B cell (primary cell): ENCODE results near the gene MGA. TPM values are rescaled to one million over a fixed set of nuclear protein-coding genes. Genes with fewer than 3 reads are reported as not detected.
A peak's percentile ranks its signal among the peaks of the same experiment; 100 is the strongest.

Source experiments
- ATAC-seq: fragments of 200-7000 bp; cut with Tn5 transposase; one replicate; pipeline ENCODE4 v1.10.0; 2021; ENCODE audit warnings: low read depth, mild to moderate bottlenecking, moderate number of reproducible peaks, moderate library complexity
- CTCF ChIA-PET: fragments of 350-600 bp; sonication (Branson Sonifier 250); formaldehyde crosslinking; loops from one replicate; lab custom pipeline; 2021; ENCODE audit warnings: antibody characterized with exemption, inconsistent platforms; lab: Charles Lee
- POLR2A ChIA-PET: fragments of 350-600 bp; sonication (Branson Sonifier 250); formaldehyde crosslinking; loops from one replicate; lab custom pipeline; 2021; ENCODE audit warnings: antibody characterized with exemption; lab: Charles Lee
- DNase-seq: peaks from one replicate; pipeline ENCODE4 v3.0.0; 2013
- H2AFZ ChIP-seq: 2 replicates; pipeline ENCODE4 v1.6.1; 2012; ENCODE audit warnings: mild to moderate bottlenecking, low read depth, low read length; ENCODE audit not compliant: insufficient read depth, poor library complexity, severe bottlenecking
- H3K27ac ChIP-seq, 2 donors: 1 replicate in 1 of 2; 2 replicates in 1 of 2; pipeline ENCODE4 v1.5.1; 2012 to 2013; ENCODE audit warnings: low read length in 2 of 2, mild to moderate bottlenecking in 2 of 2, moderate library complexity in 1 of 2
- H3K27me3 ChIP-seq, 4 experiments: fragments of 200-600 bp in 1 of 4; sonication (generic) in 1 of 4; replicated peaks in 1 of 4; 1 replicate in 2 of 4; 2 replicates in 2 of 4; pipeline versions ENCODE4 v1.6.1 to v1.7.0; 2013 to 2016; ENCODE audit warnings: low read length in 3 of 4, mild to moderate bottlenecking in 2 of 4, mixed read lengths in 1 of 4, moderate library complexity in 1 of 4; ENCODE audit not compliant: insufficient read depth in 4 of 4, control insufficient read depth in 3 of 4; ENCODE audit errors: control extremely low read depth in 1 of 4
- H3K36me3 ChIP-seq, 2 experiments: replicated peaks in 1 of 2; 1 replicate in 1 of 2; 2 replicates in 1 of 2; pipeline versions ENCODE4 v1.6.1 to v1.7.1; 2013; ENCODE audit warnings: low read length in 1 of 2; ENCODE audit not compliant: insufficient read depth in 2 of 2, control insufficient read depth in 1 of 2; ENCODE audit errors: control extremely low read depth in 1 of 2, extremely low read depth in 1 of 2
- H3K4me1 ChIP-seq, 2 donors: fragments of 200-600 bp in 1 of 2; sonication (generic) in 1 of 2; 1 replicate in 1 of 2; 2 replicates in 1 of 2; pipeline versions ENCODE4 v1.5.1 to v1.6.1; 2013 to 2017; ENCODE audit warnings: low read length in 2 of 2; ENCODE audit not compliant: control insufficient read depth in 2 of 2, insufficient read depth in 2 of 2
- H3K4me2 ChIP-seq: replicated peaks from 2 replicates; pipeline ENCODE3; 2012; ENCODE audit warnings: mild to moderate bottlenecking, low read depth, low read length; ENCODE audit not compliant: poor library complexity, severe bottlenecking
- H3K4me3 ChIP-seq, 5 experiments: fragments of 200-600 bp in 1 of 5; sonication (generic) in 1 of 5; 1 replicate in 3 of 5; 2 replicates in 2 of 5; pipeline versions ENCODE4 v1.5.1 to v1.7.0; 2011 to 2016; ENCODE audit warnings: low read length in 4 of 5, mild to moderate bottlenecking in 4 of 5, low read depth in 2 of 5, control low read depth in 1 of 5, moderate library complexity in 1 of 5; ENCODE audit not compliant: insufficient read depth in 1 of 5; ENCODE audit errors: control extremely low read depth in 1 of 5, extremely low read depth in 1 of 5
- H3K79me2 ChIP-seq: fragments of 200-600 bp; sonication (generic); one replicate; pipeline ENCODE4 v1.6.0; 2016; ENCODE audit warnings: low read length; ENCODE audit not compliant: control insufficient read depth, insufficient read depth
- H3K9ac ChIP-seq: fragments of 200-600 bp; sonication (generic); 2 replicates; pipeline ENCODE4 v1.6.1; 2017; ENCODE audit warnings: mild to moderate bottlenecking, low read length, moderate library complexity
- H3K9me3 ChIP-seq, 3 donors: one replicate each; pipeline versions ENCODE4 v1.6.1 to v1.7.1; 2013; ENCODE audit warnings: low read length in 2 of 3; ENCODE audit not compliant: control insufficient read depth in 2 of 3, insufficient read depth in 1 of 3; ENCODE audit errors: control extremely low read depth in 1 of 3
- H4K20me1 ChIP-seq: 2 replicates; pipeline ENCODE4 v1.6.0; 2012; ENCODE audit warnings: mild to moderate bottlenecking, low read length; ENCODE audit not compliant: insufficient read depth, control insufficient read depth, poor library complexity, severe bottlenecking
- H3K27ac Mint-ChIP-seq: one replicate; pipeline ENCODE4 v1.8.0; 2021; ENCODE audit warnings: mixed read lengths
- H3K27me3 Mint-ChIP-seq: one replicate; pipeline ENCODE4 v1.8.0; 2021; ENCODE audit warnings: mixed read lengths
- H3K4me1 Mint-ChIP-seq: one replicate; pipeline ENCODE4 v1.8.0; 2021; ENCODE audit warnings: mixed read lengths
- H3K4me3 Mint-ChIP-seq: one replicate; pipeline ENCODE4 v1.8.0; 2021; ENCODE audit warnings: mixed read lengths
- H3K9me3 Mint-ChIP-seq: one replicate; pipeline ENCODE4 v1.8.0; 2022; ENCODE audit warnings: mixed read lengths; ENCODE audit not compliant: insufficient read depth
- EZH2 ChIP-seq: IDR thresholded peaks from 2 replicates; pipeline ENCODE4 v1.6.1; 2012; ENCODE audit warnings: borderline replicate concordance, low read depth, mild to moderate bottlenecking, moderate library complexity, low read length; ENCODE audit not compliant: insufficient read depth, poor library complexity, severe bottlenecking
- WGBS: methylation state at CpG from one replicate; pipeline ENCODE4 v1.1.5; 2013; ENCODE audit warnings: missing lambda C conversion rate; ENCODE audit not compliant: insufficient coverage; 5-methylcytosine and 5-hydroxymethylcytosine counted together
- intact Hi-C: fragments of 100-400 bp; cut with micrococcal nuclease; formaldehyde crosslinking; loops from one replicate; pipeline ENCODE4 v1.10.0; 2022
- polyA plus RNA-seq: library from polyadenylated mRNA; depleted of rRNA; stranded (reverse); fragments of >200 nt; gene quantifications from 2 replicates; pipeline ENCODE4 v1.2.3, GENCODE V29; 2012
- total RNA-seq, 2 donors: library from RNA; stranded (reverse); fragments of 120-200 nt in 1 of 2; gene quantifications; 1 replicate in 1 of 2; 2 replicates in 1 of 2; pipeline versions ENCODE4 v1.2.3 to v1.2.4, GENCODE V29; 2013 to 2022
- TF ChIP-seq, protein P1 (sequence below): fragments of 200-600 bp; IDR thresholded peaks from one replicate; pipeline ENCODE4 v1.8.0; 2022; ENCODE audit warnings: antibody characterized with exemption, mild to moderate bottlenecking

The MGA gene
- total and polyA plus RNA-seq, 2 donors (not counting 1 experiment from before 2014, with no cell fraction given): 5.4 to 79.7 TPM

DNA sequence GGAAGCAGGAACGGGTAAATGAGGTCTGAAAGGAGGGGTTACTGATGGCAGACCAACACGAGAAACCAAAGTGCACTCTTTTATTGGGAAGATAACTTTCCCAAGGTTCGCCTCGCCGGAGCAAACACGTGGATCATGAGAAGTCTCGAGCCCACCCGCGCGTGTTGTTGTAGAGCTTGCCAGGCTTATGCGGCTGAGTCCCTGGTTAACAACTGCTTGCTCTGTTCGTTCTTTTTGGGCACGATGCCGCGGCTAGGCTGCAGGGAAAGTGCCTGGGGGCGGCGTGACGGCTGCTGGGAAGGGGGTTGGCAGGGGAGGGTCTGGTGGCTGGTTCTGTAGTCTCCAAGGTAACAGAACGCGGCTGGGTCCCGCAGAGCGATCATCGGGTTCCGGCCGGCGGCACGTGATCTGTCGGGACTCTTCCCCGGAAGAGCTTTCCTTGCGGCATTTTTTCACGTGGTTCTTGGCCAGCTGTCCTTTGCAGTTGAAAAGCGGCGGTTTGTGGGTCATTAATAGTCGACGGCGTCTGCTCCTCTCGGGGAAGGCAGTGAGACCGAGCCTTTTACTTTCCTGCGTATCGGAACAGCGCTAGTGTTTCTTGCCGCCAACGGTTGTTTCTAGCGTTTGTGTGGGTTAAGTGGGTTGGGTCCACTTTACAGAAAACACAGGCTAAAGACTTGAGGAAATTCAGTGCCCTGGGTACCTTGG lies 1.5 kb downstream of the MGA start:
- H2AFZ ChIP-seq: peak overlapping the region; percentile 91
- peak overlapping the region; percentile 58 to 72 (median 63) for H3K4me3 ChIP-seq
- H3K9me3 ChIP-seq: peaks cover 0 to 13% (median 0%) of the 10 kb centered on the region in 3 donors
- intact Hi-C loops: loop anchor here (1.0 to 10.0 kb wide), 7 partner anchors 35 to 757 kb away; partner anchors contain the start of genes CHP1, EXD1, ITPKA and JMJD7
- peak overlapping the region; percentile 94 to 95 for H3K27ac ChIP-seq
- Mint-ChIP-seq H3K27ac (peak overlapping the region; percentile 96), H3K27me3 (no peaks in the 10 kb centered on the region), H3K4me3 (peak overlapping the region; percentile 89), H3K9me3 (no peaks in the 10 kb centered on the region), H3K4me1 (peaks cover 52% of the 10 kb centered on the region)
- H3K36me3 ChIP-seq: no peaks in the 10 kb centered on the region
- H3K9ac ChIP-seq: peak overlapping the region; percentile 78
- DNase-seq (peak; percentile 89), ATAC-seq (peak; percentile 9)
- no peaks in the 10 kb centered on the region for H3K27me3 ChIP-seq
- H4K20me1 ChIP-seq: peaks cover 8% of the 10 kb centered on the region
- ChIA-PET POLR2A (interaction anchor here (0.8 to 2.3 kb wide), 2 partner anchors 12 to 40 kb away, joined by 3 to 16 read pairs; no protein-coding TSS in a partner anchor), CTCF (interaction anchor here (0.8 to 2.4 kb wide), 8 partner anchors 27 to 431 kb away, joined by 3 to 8 read pairs (median 4); partner anchors contain the start of gene CHP1)
- TF ChIP-seq, protein P1, sequence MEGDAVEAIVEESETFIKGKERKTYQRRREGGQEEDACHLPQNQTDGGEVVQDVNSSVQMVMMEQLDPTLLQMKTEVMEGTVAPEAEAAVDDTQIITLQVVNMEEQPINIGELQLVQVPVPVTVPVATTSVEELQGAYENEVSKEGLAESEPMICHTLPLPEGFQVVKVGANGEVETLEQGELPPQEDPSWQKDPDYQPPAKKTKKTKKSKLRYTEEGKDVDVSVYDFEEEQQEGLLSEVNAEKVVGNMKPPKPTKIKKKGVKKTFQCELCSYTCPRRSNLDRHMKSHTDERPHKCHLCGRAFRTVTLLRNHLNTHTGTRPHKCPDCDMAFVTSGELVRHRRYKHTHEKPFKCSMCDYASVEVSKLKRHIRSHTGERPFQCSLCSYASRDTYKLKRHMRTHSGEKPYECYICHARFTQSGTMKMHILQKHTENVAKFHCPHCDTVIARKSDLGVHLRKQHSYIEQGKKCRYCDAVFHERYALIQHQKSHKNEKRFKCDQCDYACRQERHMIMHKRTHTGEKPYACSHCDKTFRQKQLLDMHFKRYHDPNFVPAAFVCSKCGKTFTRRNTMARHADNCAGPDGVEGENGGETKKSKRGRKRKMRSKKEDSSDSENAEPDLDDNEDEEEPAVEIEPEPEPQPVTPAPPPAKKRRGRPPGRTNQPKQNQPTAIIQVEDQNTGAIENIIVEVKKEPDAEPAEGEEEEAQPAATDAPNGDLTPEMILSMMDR: no peak
- no peak for TF ChIP-seq EZH2
- H3K79me2 ChIP-seq: peaks cover 59% of the 10 kb centered on the region
- under 1% methylated on average over 43 of the region's 44 CpGs for WGBS
- peaks cover 26 to 28% of the 10 kb centered on the region in 2 donors for H3K4me1 ChIP-seq
- peak overlapping the region; percentile 89 for H3K4me2 ChIP-seq
